Measurements from ENCODE around the gene NTMT1.

GRCh38 chr9:129624947-129625346 is 1.0 kb upstream of the NTMT1 start:
- TF ChIP-seq ZNF274 (IDR thresholded peaks at IDR 0.05; ENCODE audit: low read depth, low read length): no peak
- no peak for TF ChIP-seq SUZ12 (IDR thresholded peaks at IDR 0.05; ENCODE audit: extremely low read depth, insufficient read depth, insufficient read length)
- no peak for TF ChIP-seq YY1 (IDR thresholded peaks at IDR 0.05; ENCODE audit: insufficient read depth, insufficient read length)
